Right forelimb (tissue), 1 donor: ENCODE results near the gene AARS1.
"Not testable (repeated sequence)": the region's sequence is repeated elsewhere in the genome, so short reads cannot be mapped to it uniquely, and the experiment has no call there.

Experiments
- DNase-seq: peaks from one replicate; pipeline ENCODE4 v3.0.0-alpha.2; 2018

The AARS1 gene

DNA sequence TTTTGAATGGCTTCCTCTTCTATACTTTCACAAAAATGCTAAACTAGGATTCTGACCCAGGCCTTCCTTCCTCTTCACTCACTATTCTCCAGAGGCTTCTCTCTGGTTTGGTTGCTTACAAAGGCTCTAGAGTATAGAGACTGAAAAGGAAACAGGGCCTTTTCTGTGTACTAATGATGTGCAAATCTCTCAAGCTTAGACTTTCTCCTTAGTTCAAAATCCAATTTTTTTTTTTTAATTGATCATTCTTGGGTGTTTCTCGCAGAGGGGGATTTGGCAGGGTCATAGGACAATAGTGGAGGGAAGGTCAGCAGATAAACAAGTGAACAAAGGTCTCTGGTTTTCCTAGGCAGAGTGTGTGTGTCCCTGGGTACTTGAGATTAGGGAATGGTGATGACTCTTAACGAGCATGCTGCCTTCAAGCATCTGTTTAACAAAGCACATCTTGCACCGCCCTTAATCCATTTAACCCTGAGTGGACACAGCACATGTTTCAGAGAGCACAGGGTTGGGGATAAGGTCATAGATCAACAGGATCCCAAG, 65.3 kb downstream of the AARS1 start:
- not testable (repeated sequence) for DNase-seq

DNA sequence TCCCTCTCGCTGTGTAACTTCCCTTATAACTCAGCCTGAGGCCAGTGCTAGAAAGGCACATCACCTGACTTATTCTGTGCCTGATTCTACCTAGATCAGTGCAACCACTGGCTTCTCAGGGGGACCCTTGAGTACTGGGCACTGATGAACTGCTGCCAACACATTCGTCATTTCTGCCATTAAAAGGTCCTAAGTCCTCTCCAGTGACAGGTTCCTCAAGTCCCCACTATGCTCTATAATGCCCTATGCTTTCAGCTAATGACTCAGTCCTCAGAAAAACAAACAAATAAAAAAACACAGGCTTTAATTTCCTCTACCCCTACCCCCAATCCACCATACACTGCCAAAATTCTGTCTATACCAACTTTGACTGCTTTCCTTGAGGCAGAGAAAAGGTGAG, 66.1 kb downstream of the AARS1 start:
- DNase-seq: not testable (repeated sequence)

DNA sequence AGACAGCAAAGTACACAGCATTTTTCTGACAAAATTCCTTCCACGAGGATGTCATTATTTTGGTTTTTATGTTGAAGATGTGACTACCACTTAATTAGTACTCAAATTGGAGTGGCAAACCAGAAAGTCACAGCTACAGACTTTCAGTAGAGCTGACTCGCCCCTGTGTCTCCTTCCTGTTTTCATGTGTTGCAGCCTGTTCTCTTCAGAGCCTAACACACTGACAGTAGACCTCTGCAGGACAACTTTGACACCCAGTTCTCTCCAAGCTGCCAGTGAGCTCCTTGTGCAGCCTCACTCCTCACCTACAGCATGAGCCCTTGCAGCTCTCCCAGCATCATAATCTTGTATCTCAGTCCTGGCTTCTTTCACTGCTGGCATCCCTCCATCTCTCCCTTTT, 66.7 kb downstream of the AARS1 start:
- DNase-seq: not testable (repeated sequence)

DNA sequence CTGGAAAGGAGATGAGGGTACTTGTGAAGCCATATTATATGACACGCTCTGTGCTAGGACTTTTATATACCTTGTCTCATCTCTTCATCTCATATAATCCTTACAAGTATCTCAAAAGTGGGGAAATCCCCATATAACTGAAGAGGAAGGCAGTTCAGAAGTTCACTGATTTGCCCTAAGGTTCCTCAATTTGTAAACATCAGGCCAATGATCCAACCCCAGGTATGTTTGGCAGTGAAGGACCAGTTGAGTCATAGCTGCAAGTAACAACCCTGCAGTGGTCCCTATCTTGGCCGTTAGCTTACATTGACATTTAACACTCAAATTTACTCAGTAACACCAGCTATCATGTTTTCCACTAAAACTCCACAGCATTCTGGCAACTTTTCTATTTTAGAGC, 70.7 kb downstream of the AARS1 start:
- DNase-seq: not testable (repeated sequence)

DNA sequence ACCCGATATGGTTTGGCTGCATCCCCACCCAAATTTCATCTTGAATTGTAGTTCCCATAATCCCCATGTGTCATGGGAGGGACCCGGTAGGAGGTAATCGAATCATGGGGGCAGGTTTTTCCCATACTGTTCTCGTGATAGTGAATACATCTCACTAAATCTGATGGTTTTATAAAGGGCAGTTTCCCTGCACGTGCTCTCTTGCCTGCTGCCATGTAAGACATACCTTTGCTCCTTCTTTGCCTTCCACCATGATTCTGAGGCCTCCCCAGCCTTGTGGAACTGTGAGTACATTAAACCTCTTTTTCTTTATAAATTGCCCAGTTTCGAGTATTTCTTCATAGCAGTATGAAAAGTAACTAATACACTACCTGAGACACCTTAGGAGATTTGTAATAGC, 82.9 kb downstream of the AARS1 start:
- DNase-seq: not testable (repeated sequence)

DNA sequence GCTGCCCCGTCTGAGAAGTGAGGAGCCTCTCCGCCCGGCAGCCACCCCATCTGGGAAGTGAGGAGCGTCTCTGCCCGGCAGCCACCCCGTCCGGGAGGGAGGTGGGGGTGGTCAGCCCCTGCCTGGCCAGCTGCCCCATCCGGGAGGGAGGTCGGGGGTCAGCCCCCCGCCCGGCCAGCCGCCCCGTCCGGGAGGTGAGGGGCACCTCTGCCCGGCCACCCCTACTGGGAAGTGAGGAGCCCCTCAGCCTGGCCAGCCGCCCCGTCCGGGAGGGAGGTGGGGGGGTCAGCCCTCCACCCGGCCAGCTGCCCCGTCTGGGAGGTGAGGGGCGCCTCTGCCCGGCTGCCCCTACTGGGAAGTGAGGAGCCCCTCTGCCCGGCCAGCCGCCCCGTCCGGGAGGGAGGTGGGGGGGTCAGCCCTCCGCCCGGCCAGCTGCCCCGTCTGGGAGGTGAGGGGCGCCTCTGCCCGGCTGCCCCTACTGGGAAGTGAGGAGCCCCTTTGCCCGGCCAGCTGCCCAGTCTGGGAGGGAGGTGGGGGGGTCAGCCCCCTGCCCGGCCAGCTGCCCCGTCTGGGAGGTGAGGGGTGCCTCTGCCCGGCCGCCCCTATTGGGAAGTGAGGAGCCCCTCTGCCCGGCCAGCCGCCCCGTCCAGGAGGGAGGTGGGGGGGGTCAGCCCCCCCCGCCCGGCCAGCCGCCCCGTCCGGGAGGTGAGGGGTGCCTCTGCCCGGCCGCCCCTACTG, 84.5 kb downstream of the AARS1 start:
- DNase-seq: not testable (repeated sequence)

DNA sequence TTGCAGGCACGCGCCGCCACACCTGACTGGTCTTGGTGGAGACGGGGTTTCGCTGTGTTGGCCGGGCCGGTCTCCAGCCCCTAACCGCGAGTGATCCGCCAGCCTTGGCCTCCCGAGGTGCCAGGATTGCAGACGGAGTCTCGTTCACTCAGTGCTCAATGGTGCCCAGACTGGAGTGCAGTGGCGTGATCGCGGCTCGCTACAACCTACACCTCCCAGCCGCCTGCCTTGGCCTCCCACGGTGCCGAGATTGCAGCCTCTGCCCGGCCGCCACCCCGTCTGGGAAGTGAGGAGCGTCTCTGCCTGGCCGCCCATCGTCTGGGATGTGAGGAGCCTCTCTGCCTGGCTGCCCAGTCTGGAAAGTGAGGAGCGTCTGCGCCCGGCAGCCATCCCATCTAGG, 85.3 kb downstream of the AARS1 start:
- DNase-seq: not testable (repeated sequence)

DNA sequence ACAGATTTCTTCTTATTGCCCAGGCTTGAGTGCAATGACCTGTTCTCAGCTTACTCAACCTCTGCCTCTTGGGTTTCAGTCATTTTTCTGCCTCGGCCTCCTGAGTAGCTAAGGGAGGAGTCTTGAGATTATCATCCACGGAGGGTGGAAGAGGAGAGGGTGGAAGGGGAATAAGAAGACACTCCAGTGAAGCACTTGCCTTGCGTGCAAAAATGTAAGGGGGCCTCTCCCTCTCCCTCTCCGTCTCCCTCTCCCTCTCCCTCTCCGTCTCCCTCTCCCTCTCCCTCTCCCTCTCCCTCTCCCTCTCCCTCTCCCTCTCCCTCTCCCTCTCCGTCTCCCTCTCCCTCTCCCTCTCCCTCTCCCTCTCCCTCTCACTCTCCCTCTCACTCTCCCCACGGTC, 85.8 kb downstream of the AARS1 start:
- not testable (repeated sequence) for DNase-seq
